HepG2 (cell line): Measurements from ENCODE around the gene RBCK1. TPM values are rescaled to one million over a fixed set of nuclear protein-coding genes. Genes with fewer than 3 reads are reported as not detected.

Source experiments
- CENPT ChIP-seq: sonication (generic); formaldehyde crosslinking; IDR thresholded peaks from 2 replicates; pipeline ENCODE4 v1.8.0; 2022; ENCODE audit warnings: low read depth, mild to moderate bottlenecking, moderate library complexity, missing genetic modification reagents
- ETV5 ChIP-seq: IDR thresholded peaks from 2 replicates; pipeline ENCODE4 v1.6.1; 2018; ENCODE audit warnings: missing biosample characterization, missing genetic modification reagents, inconsistent platforms, borderline replicate concordance
- NCOA2 ChIP-seq: sonication (generic); formaldehyde crosslinking; IDR thresholded peaks from 2 replicates; pipeline ENCODE4 v1.8.0; 2022; ENCODE audit warnings: inconsistent platforms
- NR2F2 ChIP-seq: IDR thresholded peaks from 2 replicates; pipeline ENCODE4 v1.6.1; 2012; ENCODE audit warnings: low read depth, inconsistent platforms, borderline replicate concordance
- PCBP2 ChIP-seq: fragments of 200-400 bp; formaldehyde crosslinking; optimal IDR thresholded peaks from 2 replicates; pipeline ENCODE3; 2018; ENCODE audit warnings: low read length, low read depth; ENCODE audit not compliant: poor library complexity, severe bottlenecking
- SMAD1 ChIP-seq: sonication (generic); formaldehyde crosslinking; IDR thresholded peaks from 2 replicates; pipeline ENCODE4 v1.4.0; 2020; ENCODE audit warnings: missing genetic modification reagents, low read depth, mild to moderate bottlenecking, borderline replicate concordance
- SP4 ChIP-seq: sonication (generic); formaldehyde crosslinking; IDR thresholded peaks from 2 replicates; pipeline ENCODE4 v1.8.1; 2023; ENCODE audit warnings: mild to moderate bottlenecking, missing genetic modification reagents
- SYNCRIP ChIP-seq: fragments of 200-400 bp; formaldehyde crosslinking; IDR thresholded peaks from 2 replicates; pipeline ENCODE4 v1.6.1; 2018; ENCODE audit warnings: mild to moderate bottlenecking, low read depth, low read length; ENCODE audit not compliant: insufficient read depth
- ZBTB7A ChIP-seq: sonication (generic); formaldehyde crosslinking; IDR thresholded peaks from 2 replicates; pipeline ENCODE4 v1.8.0; 2022; ENCODE audit warnings: mild to moderate bottlenecking, missing genetic modification reagents
- ZNF552 ChIP-seq: sonication (generic); formaldehyde crosslinking; IDR thresholded peaks from 2 replicates; pipeline ENCODE4 v1.9.0; 2022; ENCODE audit warnings: missing genetic modification reagents, mild to moderate bottlenecking, borderline replicate concordance
- polyA plus RNA-seq, 8 experiments: library from polyadenylated mRNA; depleted of rRNA in 3 of 8; stranded (reverse) in 7 of 8; unstranded in 1 of 8; fragments of >200 nt; fragmentation: Illumina TruSeq in 4 of 8; extraction: Trizol in 4 of 8; gene quantifications; 2 replicates each; pipeline versions ENCODE4 v1.2.1 to v1.2.3, GENCODE V29; 2011 to 2016; ENCODE audit warnings: low read depth in 4 of 8, missing spikeins in 1 of 8, mixed read lengths in 1 of 8; ENCODE audit not compliant: insufficient read depth in 1 of 8
- total RNA-seq, 5 experiments: library from RNA; depleted of rRNA; stranded (reverse); fragments of >200 nt; fragmentation: Illumina TruSeq; extraction: Trizol; gene quantifications; 2 replicates each; pipeline ENCODE4 v1.2.3, GENCODE V29; 2016; ENCODE audit warnings: low read depth in 1 of 5
- TF ChIP-seq, protein P1 (sequence below): sonication (generic); formaldehyde crosslinking; IDR thresholded peaks from 2 replicates; pipeline ENCODE4 v1.4.0; 2020; ENCODE audit warnings: mild to moderate bottlenecking, missing genetic modification reagents
- TF ChIP-seq, protein P2 (sequence below): sonication (generic); formaldehyde crosslinking; IDR thresholded peaks from 2 replicates; pipeline ENCODE4 v1.8.0; 2022; ENCODE audit warnings: low read depth, missing genetic modification reagents
- TF ChIP-seq, protein P3 (sequence below): IDR thresholded peaks from 2 replicates; pipeline ENCODE4 v1.6.1; 2016; ENCODE audit warnings: low read depth, control low read depth
- TF ChIP-seq, protein P4 (sequence below): sonication (generic); formaldehyde crosslinking; IDR thresholded peaks from 2 replicates; pipeline ENCODE4 v1.4.0; 2020; ENCODE audit warnings: mild to moderate bottlenecking, low read depth, missing genetic modification reagents
- TF ChIP-seq, protein P5 (sequence below): sonication (generic); formaldehyde crosslinking; IDR thresholded peaks from 2 replicates; pipeline ENCODE4 v1.5.0; 2020; ENCODE audit warnings: missing genetic modification reagents

The RBCK1 gene
- total and polyA plus RNA-seq, 2 of the 13 experiments (the other 11 are each of a cell fraction or from before 2014, with no cell fraction given) = 149 to 215 TPM

DNA sequence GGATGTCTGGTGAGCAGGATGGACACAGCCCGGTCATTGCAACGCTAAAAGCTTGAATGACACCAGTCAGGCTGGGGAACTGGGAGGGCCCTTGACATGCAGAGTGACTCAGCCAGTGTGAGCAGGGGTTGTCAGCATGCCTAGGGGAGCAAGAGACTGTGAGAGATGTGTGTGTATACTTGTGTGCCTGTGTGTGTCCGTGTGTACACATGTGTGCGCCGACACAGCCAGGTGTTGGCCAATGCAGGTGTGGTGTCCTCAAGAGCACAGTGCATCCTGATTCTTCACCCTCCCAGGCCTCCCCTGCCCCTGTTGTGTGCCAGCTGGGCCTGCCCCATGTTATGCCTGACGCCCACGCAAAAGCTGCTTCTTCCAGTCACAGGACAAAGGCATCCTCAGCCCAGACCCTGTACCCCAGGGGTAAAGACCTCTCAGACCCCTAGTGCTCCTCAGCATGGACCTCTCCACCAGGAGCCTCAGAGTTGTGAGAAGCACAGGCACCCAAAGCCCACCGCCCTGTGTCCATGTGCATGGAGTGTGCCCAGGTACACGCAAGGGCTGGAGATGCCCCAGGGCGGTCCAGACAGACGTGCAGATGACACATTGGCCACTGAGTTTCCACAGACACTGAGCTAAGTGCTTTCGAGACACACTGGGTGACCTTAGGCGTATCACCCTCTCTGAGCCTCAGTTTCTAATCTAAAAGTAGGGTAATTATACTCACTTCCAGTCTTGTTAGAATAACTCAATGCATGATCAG, 44.6 kb upstream of the RBCK1 start (continued):
- TF ChIP-seq CENPT (CRISPR knock-in tag) (no peak), SMAD1 (no peak), SYNCRIP (no peak), SP4 (CRISPR knock-in tag) (no peak), ZBTB7A (CRISPR knock-in tag) (no peak), PCBP2 (no peak), NCOA2 (CRISPR knock-in tag) (no peak), NR2F2 (no peak), ETV5 (CRISPR knock-in tag) (no peak), ZNF552 (peak; percentile 66; the same call in 1 of the 2 replicates)
- TF ChIP-seq, protein P1, sequence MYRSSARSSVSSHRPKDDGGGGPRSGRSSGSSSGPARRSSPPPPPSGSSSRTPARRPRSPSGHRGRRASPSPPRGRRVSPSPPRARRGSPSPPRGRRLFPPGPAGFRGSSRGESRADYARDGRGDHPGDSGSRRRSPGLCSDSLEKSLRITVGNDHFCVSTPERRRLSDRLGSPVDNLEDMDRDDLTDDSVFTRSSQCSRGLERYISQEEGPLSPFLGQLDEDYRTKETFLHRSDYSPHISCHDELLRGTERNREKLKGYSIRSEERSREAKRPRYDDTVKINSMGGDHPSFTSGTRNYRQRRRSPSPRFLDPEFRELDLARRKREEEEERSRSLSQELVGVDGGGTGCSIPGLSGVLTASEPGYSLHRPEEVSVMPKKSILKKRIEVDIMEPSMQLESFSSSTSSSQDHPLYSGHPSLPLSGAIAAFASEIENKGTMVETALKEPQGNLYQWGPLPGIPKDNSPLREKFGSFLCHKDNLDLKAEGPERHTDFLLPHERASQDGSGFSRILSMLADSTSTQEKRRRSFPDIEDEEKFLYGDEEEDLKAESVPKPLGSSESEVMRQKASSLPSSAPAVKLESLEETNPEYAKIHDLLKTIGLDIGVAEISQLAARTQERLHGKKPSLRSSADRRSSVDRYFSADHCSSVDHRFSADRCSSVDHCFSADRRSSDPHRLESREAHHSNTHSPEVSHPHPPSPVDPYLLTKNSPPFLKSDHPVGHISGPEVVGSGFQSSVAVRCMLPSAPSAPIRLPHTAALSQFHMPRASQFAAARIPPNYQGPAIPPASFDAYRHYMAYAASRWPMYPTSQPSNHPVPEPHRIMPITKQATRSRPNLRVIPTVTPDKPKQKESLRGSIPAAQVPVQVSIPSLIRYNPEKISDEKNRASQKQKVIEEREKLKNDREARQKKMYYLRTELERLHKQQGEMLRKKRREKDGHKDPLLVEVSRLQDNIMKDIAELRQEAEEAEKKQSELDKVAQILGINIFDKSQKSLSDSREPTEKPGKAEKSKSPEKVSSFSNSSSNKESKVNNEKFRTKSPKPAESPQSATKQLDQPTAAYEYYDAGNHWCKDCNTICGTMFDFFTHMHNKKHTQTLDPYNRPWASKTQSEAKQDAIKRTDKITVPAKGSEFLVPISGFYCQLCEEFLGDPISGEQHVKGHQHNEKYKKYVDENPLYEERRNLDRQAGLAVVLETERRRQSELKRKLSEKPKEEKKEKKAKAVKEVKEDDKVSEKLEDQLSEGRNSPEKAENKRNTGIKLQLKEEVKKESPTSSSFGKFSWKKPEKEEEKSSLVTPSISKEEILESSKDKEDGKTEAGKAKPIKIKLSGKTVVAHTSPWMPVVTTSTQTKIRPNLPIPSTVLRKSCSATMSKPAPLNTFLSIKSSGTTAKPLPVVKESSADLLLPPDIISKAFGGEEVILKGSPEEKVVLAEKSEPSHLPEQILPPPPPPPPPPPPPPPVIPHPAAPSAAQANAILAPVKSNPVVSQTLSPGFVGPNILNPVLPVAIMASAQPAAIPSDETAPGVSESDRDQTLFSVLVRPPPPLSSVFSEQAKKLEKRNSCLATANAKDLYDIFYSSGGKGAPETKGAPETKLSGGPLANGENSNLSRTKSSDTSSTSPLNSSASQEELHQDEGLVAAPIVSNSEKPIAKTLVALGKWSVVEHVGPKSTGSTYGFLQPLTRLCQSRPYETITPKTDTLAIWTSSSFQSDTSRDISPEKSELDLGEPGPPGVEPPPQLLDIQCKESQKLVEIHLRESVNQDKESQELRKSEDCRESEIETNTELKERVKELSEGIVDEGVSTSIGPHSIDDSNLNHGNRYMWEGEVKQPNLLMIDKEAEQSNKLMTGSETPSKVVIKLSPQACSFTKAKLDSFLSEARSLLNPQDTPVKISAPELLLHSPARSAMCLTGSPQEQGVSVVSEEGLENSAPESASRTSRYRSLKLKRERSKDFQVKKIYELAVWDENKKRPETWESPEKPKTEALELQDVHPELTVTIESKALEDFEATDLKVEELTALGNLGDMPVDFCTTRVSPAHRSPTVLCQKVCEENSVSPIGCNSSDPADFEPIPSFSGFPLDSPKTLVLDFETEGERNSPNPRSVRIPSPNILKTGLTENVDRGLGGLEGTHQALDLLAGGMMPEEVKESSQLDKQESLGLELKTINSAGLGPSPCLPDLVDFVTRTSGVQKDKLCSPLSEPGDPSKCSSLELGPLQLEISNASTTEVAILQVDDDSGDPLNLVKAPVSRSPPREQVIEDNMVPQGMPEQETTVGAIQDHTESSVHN (CRISPR knock-in tag) = no peak
- TF ChIP-seq, protein P2, sequence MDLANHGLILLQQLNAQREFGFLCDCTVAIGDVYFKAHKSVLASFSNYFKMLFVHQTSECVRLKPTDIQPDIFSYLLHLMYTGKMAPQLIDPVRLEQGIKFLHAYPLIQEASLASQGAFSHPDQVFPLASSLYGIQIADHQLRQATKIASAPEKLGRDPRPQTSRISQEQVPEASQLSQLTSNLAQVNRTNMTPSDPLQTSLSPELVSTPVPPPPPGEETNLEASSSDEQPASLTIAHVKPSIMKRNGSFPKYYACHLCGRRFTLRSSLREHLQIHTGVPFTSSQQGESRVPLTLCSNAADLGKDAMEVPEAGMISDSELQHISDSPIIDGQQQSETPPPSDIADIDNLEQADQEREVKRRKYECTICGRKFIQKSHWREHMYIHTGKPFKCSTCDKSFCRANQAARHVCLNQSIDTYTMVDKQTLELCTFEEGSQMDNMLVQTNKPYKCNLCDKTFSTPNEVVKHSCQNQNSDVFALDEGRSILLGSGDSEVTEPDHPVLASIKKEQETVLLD (CRISPR knock-in tag) = no peak
- TF ChIP-seq, protein P3, sequence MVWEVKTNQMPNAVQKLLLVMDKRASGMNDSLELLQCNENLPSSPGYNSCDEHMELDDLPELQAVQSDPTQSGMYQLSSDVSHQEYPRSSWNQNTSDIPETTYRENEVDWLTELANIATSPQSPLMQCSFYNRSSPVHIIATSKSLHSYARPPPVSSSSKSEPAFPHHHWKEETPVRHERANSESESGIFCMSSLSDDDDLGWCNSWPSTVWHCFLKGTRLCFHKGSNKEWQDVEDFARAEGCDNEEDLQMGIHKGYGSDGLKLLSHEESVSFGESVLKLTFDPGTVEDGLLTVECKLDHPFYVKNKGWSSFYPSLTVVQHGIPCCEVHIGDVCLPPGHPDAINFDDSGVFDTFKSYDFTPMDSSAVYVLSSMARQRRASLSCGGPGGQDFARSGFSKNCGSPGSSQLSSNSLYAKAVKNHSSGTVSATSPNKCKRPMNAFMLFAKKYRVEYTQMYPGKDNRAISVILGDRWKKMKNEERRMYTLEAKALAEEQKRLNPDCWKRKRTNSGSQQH (CRISPR knock-in tag) = no peak
- TF ChIP-seq, protein P4, sequence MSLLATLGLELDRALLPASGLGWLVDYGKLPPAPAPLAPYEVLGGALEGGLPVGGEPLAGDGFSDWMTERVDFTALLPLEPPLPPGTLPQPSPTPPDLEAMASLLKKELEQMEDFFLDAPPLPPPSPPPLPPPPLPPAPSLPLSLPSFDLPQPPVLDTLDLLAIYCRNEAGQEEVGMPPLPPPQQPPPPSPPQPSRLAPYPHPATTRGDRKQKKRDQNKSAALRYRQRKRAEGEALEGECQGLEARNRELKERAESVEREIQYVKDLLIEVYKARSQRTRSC (CRISPR knock-in tag) = no peak
- TF ChIP-seq, protein P5, sequence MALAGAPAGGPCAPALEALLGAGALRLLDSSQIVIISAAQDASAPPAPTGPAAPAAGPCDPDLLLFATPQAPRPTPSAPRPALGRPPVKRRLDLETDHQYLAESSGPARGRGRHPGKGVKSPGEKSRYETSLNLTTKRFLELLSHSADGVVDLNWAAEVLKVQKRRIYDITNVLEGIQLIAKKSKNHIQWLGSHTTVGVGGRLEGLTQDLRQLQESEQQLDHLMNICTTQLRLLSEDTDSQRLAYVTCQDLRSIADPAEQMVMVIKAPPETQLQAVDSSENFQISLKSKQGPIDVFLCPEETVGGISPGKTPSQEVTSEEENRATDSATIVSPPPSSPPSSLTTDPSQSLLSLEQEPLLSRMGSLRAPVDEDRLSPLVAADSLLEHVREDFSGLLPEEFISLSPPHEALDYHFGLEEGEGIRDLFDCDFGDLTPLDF (CRISPR knock-in tag) = no peak
